GM21515 (cell line): ENCODE results near the gene TRNT1.

Experiments used
- ATAC-seq: cut with Tn5 transposase; IDR thresholded peaks from one replicate; pipeline ENCODE4 v1.9.1; 2021; ENCODE audit not compliant: unreplicated experiment

Gene TRNT1

DNA sequence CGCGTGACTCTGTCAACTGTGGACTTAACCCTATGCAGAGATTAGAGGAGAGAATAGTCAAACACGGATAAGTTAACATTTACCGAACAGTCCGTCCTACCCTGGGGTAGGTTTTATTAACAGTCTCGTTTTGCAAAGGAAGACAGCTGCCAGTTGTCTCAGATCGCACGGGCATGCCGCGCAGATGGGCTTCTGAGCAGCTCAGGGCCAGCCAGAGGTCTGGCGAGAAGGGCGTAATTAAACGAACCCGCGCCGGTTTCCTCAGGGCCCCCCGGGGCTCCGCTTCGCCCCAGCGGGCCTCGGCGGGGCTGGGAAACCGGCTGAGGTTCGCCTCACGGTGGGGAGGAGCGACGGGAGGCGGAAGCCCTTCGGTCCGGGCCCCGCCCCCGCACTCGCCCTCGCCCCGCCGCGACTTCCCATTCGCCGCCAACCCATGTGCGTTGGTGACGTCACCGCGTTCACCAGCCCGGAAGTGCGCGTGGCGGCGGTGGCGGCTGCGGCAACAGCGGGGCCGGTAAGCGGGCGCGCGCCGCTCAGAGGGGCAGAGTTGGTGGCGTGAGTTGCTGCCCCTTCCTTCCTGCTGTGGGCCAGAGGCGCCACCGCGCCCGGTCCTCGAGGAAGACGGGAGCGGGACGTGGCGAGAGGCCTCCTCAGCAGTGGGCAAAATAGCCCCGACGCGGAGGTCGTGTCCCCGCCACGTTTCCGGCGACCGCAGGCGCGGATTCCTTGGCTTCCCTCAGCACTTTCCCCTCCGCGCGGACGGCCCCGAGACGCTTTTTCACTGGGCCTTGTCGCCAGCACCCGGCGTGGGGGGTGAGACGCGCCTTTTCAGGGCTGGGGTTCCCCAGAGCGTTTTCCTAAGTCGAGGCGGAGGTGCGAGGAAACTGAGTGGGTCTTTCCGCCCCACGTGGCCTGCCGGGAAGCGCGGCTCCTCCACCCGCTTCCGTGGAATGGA lies at the start of gene TRNT1:
TRNT1 (plus strand) TSS at position 464 of the 955 bp plus-strand sequence. CDS start 2,101 bp downstream, outside the sequence.
- peak; percentile 93 for ATAC-seq

DNA sequence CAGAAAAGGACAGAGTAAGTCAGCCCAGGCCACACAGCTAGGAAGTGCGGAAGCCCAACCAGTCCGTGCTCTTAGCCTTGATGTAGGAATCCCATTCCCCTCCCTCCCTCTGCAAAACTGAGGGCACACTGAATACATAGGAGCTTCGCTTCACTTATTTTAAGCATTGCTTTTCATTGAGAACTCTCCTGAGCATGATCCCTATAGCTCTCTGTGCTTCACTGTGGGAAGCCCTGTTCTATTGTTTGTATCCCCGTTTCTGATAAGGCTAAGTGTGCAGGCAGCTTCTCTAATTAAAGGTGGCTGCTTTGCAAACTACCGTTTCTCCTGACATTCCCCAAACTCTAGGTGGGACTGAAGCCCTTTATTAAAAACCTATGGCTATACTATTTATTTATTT lies 46.4 kb upstream of the TRNT1 start:
- no peak for ATAC-seq

DNA sequence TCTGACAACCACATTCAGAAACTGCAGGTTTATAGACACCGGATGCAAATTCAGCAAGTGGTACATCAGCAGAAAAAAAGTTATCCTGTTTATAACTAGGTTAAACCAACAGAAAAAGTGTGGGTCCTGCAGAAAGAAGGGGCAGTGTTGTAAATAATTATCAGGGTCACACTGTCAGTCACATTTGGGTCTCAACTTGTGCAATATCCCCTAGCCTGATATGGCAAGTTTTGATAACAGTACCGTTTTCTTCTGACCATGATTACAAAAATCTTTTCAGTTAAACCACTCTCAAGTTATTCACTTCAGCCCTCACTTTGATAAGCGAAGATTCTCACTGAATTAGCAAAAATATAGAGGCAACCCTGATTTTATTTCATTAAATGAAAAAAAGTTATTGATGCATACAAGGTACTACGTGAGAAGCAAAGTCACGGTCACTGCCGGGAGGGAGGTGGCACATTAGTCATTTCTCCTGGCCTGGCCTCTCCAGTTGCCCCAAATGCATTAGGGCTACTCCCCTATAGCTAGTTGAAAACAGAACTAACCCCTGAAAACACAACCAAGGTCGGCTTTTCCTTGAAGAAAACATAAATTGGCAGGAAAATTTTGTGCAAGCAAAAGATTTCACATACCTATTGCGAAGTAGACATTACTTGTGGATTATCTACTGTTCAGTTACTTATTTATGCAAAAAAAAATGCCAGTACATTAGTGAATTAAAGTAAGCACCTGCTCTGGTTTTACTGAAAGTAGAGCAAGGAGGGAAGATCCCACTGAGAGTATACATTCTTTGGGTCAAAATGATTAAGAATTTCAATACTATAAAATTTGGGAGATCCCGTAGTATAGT lies 45.1 kb upstream of the TRNT1 start:
- peak; percentile 40 for ATAC-seq

DNA sequence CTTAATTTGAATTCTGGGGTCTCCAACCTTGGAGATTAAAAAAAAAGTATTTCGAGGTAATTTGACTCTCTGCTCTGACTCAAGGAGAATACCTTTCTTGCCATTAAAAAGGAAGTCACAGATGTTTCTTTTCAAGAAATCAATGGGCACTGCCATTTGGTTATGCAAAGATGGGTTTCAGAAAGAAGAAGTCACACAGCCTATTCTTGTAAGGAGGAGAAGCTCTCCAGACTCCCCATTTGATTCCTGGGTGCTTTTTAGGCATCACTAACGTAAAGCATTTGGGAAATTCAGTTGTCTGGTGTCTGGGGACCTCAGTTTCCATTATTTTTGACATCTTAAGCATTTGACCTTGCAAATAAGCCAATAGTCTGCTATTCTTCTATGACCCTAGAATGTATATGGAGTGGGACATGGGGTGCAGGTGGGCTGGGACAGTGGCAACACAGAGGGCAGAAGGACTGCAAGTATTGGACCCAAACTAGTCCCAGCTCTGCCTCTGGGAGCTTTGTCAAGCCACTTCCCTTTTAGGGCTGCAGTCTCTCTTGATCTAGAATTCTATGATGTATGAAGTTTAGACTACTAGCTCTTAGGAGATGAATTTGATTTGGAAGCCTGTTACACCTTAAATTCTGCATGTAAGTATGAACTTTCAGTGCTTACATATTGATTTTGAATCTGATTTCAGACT lies 44.4 kb upstream of the TRNT1 start:
- ATAC-seq = peak; percentile 88

DNA sequence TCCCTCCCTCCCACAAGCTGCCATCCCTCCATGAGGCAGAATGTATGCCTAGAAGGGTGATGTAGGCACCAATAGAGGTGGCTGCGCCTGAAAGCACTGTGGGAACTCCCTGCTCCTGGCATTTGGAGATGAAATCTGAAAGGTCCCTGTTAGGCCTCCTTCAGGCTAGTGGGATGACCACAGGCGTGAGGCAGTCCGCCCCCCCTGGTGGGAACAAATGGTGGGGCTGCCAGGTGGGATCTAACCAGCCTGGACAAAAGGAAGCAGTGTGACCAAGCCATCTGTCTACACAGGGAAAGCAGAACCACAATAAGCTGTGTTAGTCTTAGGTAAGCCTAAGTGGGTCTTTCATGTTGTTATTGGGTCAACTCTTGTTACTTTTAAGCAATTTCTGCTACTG lies 41.9 kb upstream of the TRNT1 start:
- no peak for ATAC-seq

DNA sequence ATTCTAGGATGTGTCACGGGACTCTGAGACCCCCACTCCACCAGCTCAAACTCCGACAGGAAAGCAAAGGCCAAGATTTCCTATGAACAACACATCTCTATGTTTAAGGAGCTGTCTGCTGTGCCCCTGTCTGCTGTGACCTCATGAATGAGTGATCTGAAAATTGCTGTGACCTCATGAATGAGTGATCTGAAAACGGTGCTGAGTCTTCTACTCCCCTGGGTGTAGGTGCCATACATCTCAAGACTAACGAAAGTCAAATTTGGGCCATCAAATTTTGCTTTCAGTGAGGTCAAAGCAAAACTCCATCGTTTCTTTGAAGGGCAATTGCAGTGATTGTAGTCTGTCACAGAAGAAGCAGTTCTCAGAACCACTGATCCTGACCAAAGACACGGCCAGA lies 41.0 kb upstream of the TRNT1 start:
- ATAC-seq = no peak

DNA sequence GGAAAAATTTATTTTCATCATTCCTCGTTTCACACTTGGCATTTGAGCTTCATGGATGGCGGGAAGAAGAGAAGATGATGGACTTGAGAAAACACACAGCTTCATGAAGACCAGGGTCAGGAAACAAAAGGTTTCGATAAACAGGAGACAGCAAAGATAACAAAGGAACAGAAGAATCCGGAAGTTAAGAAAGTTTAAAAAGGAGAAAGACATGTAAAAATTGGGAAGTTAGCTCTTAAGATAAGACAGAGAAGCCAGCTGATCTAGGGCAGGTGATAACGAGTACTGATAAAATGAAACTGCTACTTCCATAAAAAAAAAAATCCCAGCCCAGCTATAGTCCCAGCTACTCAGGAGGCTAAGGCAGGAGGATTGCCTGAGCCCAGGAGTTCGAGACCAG lies 40.5 kb upstream of the TRNT1 start:
- ATAC-seq = no peak

DNA sequence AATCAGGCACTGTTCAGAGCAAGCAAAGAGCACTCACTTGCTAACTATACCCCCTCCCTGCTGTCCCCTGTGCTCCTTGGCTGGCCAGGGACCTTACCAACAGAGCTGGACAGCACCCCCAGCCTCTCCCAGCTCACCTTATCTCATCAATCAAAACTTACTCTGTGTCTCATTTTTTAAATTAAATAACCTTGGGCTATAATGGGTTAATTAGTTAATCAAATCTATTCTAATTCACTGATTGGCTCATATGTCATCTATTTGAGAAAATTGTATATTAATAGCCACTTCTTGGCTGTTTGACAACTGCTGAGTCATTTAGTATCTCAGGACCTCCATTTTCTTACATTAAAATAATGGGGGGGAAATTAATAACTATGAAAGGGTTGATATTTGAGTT lies 39.5 kb upstream of the TRNT1 start:
- ATAC-seq = no peak

DNA sequence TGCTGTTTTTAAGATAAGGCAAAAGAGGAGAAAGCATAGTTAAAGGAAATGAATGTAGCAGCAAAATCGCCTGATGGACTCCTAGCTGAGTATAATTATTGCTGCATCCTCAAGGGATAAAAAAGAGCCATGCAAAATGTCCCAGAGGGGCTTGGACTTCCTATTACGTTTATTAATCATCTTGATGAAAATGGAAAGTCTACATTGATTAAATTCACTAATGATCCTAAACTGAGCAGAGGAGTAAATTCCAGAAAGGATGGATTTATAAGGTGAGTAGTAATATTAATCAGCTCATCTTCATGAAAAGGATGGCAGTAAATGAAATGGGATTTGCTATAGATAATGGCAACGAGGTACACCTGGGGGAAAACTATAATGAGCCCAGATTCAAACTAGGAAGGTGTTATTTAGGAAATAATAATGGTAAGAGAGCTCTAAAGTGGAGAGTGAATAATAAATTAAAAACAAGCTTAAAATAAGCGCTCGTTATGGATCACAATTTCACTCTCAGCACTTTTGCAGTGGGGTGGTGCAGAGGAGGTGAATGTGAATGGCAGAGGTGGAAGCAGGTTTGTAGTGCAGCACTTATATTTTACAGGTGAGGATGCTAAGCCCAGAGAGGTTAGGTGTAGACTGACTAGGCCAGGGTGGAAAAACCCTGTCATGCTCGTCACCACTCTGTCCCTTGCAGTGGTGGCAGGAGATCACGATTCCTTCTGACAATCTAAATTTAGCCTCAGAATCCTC lies 38.8 kb upstream of the TRNT1 start:
- no peak for ATAC-seq

DNA sequence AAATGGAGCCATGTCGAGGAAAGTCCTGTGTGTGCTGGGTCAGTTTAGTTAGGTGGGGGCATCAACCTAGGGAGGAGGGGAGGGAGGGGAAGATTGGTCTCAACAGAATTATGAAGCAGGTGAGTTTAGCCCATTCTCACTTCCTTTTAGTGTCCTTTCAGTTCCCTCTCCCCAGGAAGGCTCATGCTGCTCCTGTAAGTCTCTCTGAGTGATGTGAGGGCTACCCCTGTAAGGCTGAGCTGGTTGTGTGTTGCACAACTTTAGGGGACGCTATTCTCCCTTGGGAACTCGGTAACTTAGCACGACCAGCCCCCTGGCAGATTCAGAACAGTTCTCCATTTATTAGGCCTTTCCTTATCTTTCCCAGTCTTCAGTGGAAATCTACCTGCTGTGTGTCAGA lies 37.7 kb upstream of the TRNT1 start:
- peak; percentile 99 for ATAC-seq

DNA sequence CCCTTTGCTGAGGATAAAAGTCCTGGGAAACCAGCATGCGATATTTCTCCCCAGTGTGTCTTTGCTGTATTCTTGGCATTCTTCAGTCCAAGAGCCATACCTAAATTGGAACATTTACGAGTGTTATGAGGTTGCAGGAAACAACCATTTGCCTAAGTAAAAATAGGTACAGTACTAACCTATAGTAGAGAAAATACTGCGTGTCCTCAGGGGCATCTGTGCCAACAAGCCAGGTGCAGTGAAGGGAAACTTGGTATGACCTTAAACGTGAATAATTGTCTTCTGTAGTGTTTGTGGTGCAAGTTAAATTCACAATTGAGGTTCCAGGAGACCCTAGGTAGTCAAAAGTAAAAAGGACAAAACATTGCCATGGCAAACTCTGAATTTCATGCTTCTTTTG lies 28.8 kb upstream of the TRNT1 start:
- ATAC-seq = no peak

DNA sequence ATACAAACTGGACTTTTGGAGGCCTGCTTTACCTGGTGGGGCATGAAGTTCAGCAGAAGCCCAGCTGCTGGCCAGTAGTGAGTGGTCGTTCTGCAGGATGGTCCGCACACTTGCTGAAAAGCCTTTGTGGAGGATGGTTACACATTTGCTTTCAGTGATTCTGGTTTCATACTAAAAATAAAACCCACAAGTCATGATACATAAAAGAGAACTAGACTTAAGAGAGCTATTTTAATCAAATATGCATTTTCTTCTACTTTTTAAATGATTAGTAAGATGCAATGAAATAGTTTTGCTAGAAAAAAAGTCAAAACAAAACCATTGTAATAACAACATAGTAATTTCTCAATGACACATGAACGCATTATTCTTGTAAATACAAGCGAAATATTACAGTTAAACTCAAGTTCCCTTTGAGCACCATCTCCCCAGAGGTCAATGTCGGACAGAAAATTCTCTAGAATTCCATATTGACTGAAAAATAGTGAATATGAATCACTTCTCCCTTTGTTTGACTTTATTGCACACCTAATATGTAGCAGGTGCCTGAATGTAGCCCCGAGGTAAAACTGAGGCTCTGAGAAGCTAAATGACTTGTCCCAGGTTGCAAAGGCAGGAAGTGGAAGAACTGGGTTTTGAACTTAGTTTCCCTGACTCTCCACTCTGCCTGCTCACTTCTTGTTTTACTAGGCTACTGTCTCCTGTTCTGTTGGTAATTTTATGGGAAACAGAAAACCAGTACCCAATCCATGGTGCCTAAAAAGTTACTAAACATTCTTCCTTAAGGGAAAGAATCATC lies 24.9 kb upstream of the TRNT1 start:
- ATAC-seq = peak; percentile 76

DNA sequence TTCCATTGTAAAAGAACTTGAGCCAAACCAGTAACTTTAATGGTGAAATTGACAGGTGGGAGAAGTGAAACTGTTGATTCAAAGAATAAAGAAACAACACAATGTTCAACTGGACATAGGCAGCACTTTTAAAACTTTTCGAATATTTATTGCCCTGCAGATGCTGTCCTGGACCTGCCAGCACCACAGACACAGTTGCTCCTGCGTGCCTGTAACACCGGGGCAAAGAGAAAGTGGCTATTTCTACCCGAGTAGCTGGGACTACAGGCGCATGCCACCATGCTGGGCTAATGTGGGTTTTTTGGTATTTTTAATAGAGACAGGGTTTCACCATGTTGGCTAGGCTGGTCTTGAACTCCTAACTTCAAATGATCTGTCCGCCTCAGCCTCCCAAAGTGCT lies 24.0 kb upstream of the TRNT1 start:
- ATAC-seq = no peak

DNA sequence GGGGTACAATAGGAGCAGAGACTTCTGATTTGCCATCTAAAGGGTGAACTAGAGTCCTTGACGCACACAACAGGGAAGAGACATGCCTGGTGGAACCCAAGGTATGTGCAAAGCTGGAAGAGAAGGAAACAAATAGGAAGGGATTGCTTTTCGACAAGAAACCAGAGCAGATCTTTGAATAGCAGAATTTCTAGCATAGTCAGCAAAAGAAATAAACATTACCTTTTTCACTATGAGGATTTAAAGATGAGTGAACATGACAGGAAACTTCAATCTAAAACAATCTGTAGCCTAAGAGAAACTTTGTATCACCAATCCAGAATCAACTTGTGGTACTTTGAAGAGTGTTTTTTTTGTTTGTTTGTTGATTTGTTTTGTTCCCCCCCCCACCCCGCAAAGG lies 21.5 kb upstream of the TRNT1 start:
- ATAC-seq = no peak

DNA sequence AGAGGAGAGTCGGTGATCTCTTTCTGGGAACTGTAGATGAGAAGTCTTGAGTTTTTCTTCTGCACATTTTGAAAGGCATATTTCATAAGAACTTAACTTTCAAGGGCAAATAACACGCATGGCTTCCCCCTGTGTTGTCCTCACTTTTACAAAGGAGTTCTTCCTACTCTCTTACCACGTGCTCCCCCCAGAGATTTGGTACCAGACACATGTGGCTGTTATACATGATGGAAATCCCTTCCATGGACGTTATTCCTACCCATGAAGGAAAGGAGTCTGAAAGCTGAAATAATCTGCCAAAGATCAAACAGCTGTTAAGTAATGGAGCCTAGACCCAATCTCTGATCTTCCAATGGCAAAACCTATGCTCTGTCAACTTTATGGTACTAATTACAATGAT lies 20.9 kb upstream of the TRNT1 start:
- ATAC-seq = no peak

DNA sequence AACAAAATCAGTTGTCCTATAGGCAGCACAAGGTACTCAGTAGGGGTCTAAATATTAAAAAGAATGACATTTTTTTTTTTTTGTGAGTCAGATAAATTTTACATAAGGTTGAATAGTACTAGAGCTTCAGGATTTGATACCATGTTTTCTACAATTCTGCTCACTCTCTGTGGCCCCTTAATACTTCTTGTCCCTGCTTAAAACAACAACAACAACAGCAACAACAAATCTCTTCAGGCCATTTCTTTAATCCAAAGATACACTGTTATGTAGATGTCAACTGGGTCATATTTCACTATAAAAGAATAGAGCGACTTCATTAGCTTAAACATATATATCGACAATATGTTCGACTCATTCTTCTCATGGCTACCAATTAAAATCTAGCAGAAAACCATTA lies 19.6 kb upstream of the TRNT1 start:
- no peak for ATAC-seq

DNA sequence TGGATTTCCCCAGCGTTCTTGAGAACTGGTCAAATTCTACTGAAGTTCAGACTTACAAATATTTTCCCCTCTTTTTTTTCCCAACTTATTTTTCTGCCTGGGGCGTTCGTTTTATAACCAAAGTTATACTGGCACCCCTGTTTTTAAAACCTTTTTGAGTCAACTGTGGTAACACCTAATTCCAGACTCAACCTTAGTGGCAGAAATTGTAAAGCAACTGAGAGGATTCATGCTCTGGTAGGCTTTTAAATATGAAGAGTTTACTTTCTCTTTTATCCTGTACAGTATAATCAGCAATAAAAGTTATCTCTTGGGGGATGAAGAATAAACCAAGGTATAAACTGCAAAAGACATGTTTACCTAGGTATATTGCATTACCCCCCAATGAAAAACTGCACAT lies 18.9 kb upstream of the TRNT1 start:
- no peak for ATAC-seq

DNA sequence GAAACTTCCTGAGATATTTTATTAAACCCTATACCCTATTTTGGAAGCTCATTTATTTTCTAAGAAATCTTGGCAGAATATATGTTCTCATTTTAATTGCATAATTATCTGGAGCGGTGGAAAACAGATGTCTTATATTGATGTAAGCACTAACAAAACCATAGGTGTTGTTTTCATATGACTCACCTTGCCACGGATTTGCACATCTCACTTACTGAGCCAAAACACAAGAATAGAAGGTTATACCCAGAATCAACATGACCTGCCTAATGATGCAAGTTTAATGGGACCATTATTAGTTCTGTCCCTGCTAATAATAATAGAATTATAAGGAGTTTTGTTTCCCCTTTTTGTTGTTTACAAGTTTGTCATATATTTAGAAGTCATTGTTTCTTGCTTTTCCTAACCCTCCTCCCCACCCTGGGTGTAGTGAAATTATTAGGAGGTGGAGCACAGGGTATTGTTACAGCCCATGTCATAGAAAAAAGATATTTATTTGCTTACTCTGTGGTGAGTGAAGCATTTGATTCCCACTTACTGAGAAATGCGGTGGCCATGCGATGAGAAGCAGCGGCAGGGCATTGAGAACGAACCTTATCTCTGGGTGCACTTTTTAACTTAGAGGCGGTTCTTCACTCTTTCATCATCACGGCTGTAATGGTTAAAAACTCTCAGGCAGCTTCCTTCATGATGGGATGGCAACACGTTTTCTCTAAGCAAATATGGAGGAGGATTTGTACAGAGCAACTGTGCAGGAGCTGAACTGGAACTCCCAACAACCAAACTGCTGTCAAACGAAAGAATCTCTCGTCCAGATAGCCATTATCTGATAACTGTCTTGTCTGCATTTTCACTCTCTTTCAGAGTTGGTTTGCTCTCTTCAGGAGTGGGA lies 17.1 kb upstream of the TRNT1 start:
- peak; percentile 71 for ATAC-seq

DNA sequence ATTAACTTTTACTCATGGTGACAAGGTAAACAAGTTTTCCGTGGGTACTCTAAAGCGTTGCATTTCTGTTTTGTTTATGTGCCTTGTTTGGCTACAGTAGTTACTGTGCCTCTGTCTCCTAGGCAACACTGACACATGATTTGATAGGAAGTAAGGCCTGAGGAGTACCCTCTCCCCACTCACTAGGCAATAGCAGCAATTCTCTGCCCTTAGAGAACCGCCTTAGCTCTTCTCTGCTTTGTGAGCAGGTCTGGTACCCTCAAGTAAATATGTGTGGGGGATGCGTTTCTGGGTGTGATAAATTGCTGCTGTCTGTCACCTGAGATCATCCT lies 16.5 kb upstream of the TRNT1 start, which contains the start of gene IL5RA:
IL5RA (minus strand) TSS at position 76 of the 332 bp plus-strand sequence. CDS start 5,390 bp downstream, outside the sequence.
- peak; percentile 60 for ATAC-seq
